Colonic mucosa (tissue), 4 donors: ENCODE results near the gene CCDC38. TPM values are rescaled to one million over a fixed set of nuclear protein-coding genes. Genes with fewer than 3 reads are reported as not detected.
A peak's percentile ranks its signal among the peaks of the same experiment; 100 is the strongest.

ENCODE experiments used
- DNase-seq: peaks from one replicate; pipeline ENCODE4 v3.0.0-alpha.2; 2020
- H3K27ac ChIP-seq: fragments of 200-600 bp; one replicate; pipeline ENCODE4 v1.8.0; 2021
- H3K27me3 ChIP-seq: fragments of 200-600 bp; one replicate; pipeline ENCODE4 v1.8.0; 2021
- H3K36me3 ChIP-seq: fragments of 200-600 bp; one replicate; pipeline ENCODE4 v1.8.0; 2021
- H3K4me1 ChIP-seq: fragments of 200-600 bp; one replicate; pipeline ENCODE4 v1.8.0; 2021; ENCODE audit warnings: mild to moderate bottlenecking
- H3K4me3 ChIP-seq: fragments of 200-600 bp; one replicate; pipeline ENCODE4 v1.8.0; 2021
- H3K9ac ChIP-seq, 2 donors: one replicate each; pipeline ENCODE4 v1.7.0; 2013; ENCODE audit warnings: control low read depth in 2 of 2, low read depth in 2 of 2, low read length in 2 of 2
- H3K9me3 ChIP-seq: fragments of 200-600 bp; one replicate; pipeline ENCODE4 v1.8.0; 2021
- intact Hi-C: fragments of 100-400 bp; cut with DNase I; formaldehyde crosslinking; loops from one replicate; pipeline ENCODE4 v1.14.1; 2022
- total RNA-seq, 2 donors: library from RNA; stranded (reverse); fragmentation: NEBNext Ultra II Directional in 1 of 2; extraction: Animal tissue kit (Norgen Biotek cat#: 25700) in 1 of 2; gene quantifications; one replicate each; pipeline ENCODE4 v1.2.1, GENCODE V29; 2021
- TF ChIP-seq, protein P1 (sequence below): fragments of 200-600 bp; IDR thresholded peaks from one replicate; pipeline ENCODE4 v1.8.0; 2022; ENCODE audit warnings: antibody characterized with exemption, mild to moderate bottlenecking
- donor health status: healthy.
- donor health status: DM: no; HTN: no; CAD: no.
- donor health status: DM: no; HTN: no; CAD: no.

The CCDC38 gene
- total RNA-seq, result not detected

DNA sequence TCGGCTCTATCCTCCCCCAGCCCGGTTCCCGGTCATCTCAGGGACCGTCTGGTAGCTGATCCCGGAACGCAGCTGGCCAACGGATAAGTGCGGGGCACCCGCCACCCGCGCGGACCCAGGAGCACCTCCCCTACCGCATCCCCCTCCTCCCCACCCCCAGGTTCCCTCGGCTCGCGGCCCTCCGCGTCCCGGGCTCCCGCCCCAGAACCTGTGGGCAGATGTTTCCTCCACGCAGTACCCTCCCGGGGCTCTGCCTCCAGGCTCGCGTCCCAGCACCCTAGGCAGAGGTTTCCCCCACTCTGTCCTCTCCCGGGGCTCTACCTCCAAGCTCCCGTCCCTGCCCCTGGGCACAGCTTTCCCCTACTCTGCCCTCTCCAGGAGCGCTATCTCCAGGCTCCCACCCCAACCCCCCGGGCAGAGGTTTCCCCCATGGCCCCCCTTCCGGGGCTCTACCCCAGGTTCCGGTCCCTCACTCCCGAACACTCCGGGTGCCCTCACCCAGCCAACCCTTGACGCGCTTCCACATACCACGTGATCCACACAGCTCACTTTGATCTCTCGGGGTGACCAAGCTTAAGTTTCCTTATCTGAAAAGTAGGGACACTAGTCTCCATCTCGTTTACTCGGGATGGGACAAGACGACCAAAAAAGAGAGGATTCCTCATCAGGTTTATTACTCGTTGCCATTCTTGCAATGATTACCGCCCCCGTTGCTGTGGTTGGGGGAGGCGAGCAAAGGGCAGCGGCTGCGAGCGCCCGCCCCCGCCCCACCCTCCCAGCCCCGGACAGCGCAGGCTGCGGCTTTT is at the start of gene CCDC38:
Gene CCDC38, minus strand, starts transcription at position 91 of the 806 bp plus-strand sequence. CDS start 6,105 bp downstream, outside the sequence.
- TF ChIP-seq, protein P1, sequence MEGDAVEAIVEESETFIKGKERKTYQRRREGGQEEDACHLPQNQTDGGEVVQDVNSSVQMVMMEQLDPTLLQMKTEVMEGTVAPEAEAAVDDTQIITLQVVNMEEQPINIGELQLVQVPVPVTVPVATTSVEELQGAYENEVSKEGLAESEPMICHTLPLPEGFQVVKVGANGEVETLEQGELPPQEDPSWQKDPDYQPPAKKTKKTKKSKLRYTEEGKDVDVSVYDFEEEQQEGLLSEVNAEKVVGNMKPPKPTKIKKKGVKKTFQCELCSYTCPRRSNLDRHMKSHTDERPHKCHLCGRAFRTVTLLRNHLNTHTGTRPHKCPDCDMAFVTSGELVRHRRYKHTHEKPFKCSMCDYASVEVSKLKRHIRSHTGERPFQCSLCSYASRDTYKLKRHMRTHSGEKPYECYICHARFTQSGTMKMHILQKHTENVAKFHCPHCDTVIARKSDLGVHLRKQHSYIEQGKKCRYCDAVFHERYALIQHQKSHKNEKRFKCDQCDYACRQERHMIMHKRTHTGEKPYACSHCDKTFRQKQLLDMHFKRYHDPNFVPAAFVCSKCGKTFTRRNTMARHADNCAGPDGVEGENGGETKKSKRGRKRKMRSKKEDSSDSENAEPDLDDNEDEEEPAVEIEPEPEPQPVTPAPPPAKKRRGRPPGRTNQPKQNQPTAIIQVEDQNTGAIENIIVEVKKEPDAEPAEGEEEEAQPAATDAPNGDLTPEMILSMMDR, result no peak

DNA sequence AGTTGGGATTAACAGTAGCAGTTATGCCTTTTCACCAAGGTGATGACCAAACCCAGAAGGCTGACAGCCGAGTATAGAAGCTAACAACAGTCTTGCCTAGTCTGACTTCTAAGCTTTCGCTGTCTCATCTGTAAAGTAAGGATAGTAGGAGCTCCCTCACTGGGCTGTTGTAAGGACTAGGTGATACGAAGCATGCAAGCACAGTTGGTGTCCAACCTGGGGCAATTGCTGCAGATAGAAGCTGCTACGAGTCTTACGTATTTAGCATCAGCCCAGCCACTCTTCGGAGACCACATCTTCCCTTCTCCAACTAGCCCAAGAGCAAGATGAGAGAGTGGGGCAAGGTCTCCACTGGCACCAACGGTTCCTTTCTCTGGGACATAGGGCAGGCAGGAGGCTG is 47.7 kb upstream of the CCDC38 start:
- no peaks in the 10 kb centered on the region for H3K36me3 ChIP-seq
- no peak overlapping the region for H3K9ac ChIP-seq
- H3K9me3 ChIP-seq, result no peaks in the 10 kb centered on the region
- no peaks in the 10 kb centered on the region for H3K27me3 ChIP-seq
- intact Hi-C loops, result no loop called here
- H3K27ac ChIP-seq, result no peak overlapping the region
- H3K4me1 ChIP-seq, result no peaks in the 10 kb centered on the region
- TF ChIP-seq, protein P1, result no peak
- no peak overlapping the region for H3K4me3 ChIP-seq
- DNase-seq, result no peak

More for the DNA sequence above, at the start of gene CCDC38:
- DNase-seq, result peak; percentile 84
- Histone ChIP-seq H3K4me3 (peak within 1 kb of the TSS; percentile 58), H3K27ac (peak within 1 kb of the TSS; percentile 56), H3K27me3 (no peaks in the 10 kb centered on the region), H3K9ac (peak within 1 kb of the TSS; percentile 40 to 57), H3K9me3 (no peaks in the 10 kb centered on the region), H3K36me3 (no peaks in the 10 kb centered on the region), H3K4me1 (no peaks in the 10 kb centered on the region)
- intact Hi-C loops, result no loop called here

DNA sequence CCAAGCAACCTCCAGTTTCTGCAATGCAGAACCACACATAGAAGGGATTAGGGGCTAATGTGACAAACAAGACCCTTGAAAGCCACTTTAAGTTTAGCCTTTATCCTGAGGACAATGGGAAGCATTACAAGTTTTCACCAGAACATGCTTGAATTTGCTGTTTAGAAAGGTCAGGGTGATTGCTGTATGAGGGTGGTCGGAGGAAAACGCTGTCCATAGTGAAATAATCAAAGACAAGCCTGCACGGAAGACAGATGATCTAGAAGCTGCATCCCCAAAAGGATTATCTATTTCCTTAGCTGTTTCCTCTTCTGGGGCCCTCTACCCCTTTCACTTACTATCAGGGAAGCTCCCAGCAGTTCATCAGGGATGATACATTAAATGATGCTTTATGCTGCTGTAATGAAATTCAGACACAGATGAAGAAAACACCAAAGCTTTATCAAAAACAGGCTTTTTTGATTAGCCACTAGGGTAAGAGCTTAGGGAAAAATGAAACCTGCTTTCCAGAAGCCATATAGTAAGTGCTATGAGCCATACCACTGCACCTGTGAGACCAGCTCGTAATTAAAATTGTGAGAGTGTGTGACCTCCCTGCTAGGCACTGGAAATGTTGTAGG is 47.2 kb upstream of the CCDC38 start:
- no peak overlapping the region for H3K9ac ChIP-seq
- H3K36me3 ChIP-seq, result no peaks in the 10 kb centered on the region
- H3K4me3 ChIP-seq, result no peak overlapping the region
- H3K27me3 ChIP-seq, result no peaks in the 10 kb centered on the region
- TF ChIP-seq, protein P1, result no peak
- no peaks in the 10 kb centered on the region for H3K4me1 ChIP-seq
- H3K9me3 ChIP-seq, result no peaks in the 10 kb centered on the region
- DNase-seq, result no peak
- H3K27ac ChIP-seq, result no peak overlapping the region
- intact Hi-C loops, result no loop called here

DNA sequence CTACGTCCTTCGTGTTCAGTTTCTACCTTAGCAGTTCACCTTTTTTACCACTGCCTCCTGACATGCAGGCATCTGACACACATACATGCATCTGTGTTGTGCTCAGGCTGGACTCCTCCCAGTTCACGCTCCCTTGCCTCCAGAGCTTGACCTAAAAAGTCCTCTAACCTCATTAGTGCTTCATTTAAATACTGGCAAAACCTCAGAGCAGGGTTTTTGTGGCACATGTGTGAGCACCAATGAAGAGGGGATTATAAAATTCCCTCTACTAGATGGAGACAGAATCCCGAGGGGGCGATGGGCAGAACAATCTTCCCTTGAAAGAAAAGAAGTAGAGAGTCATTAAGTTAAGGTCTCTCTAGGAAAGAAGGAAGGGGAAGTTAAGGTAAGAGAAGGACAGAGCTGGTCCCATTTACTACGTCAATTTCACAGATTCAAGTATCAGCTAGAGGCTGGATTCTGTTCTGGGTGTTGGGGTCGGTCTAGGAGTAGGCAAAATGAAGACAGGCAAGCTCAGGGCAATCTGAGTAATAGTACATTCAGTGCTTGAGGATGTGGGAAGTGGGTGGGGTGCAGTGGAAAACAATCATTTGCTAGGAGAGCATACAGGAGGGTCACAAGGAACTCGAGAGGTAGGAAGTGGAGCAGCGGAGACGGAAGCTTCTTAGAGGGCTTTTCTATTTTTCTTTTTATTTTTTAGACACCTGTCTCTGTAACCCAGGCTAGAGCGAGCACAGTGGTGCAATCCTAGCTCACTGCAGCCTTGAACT is 46.3 kb upstream of the CCDC38 start:
- TF ChIP-seq, protein P1, result no peak
- Histone ChIP-seq H3K36me3 (no peaks in the 10 kb centered on the region), H3K27me3 (no peaks in the 10 kb centered on the region), H3K9me3 (no peaks in the 10 kb centered on the region), H3K27ac (no peak overlapping the region), H3K4me1 (no peaks in the 10 kb centered on the region), H3K4me3 (no peak overlapping the region), H3K9ac (no peak overlapping the region)
- intact Hi-C loops, result no loop called here
- no peak for DNase-seq
